Tibial nerve (tissue), 4 donors: ENCODE measurements around the gene EGFL6. TPM values are rescaled to one million over a fixed set of nuclear protein-coding genes. Genes with fewer than 3 reads are reported as not detected.

Experiments used
- DNase-seq, 2 donors: peaks; one replicate each; pipeline ENCODE4 v3.0.0-alpha.2; 2019; ENCODE audit warnings: low spot score in 2 of 2
- H3K27ac ChIP-seq, 4 donors: fragments of 200-600 bp; sonication (generic) in 3 of 4; one replicate each; pipeline ENCODE4 v1.5.1; 2017 to 2019; ENCODE audit warnings: mild to moderate bottlenecking in 1 of 4
- H3K27me3 ChIP-seq, 2 donors: fragments of 200-600 bp; sonication (generic) in 1 of 2; one replicate each; pipeline versions ENCODE4 v1.5.1 to v1.6.0; 2017 to 2019
- H3K36me3 ChIP-seq, 3 donors: fragments of 200-600 bp; sonication (generic); one replicate each; pipeline ENCODE4 v1.5.1; 2018 to 2019
- H3K4me1 ChIP-seq, 4 donors: fragments of 200-600 bp; sonication (generic) in 3 of 4; one replicate each; pipeline ENCODE4 v1.5.1; 2017 to 2019
- H3K4me3 ChIP-seq, 4 donors: fragments of 200-600 bp; sonication (generic) in 3 of 4; one replicate each; pipeline ENCODE4 v1.5.1; 2017 to 2019; ENCODE audit warnings: mild to moderate bottlenecking in 1 of 4, moderate library complexity in 1 of 4
- H3K9me3 ChIP-seq, 4 donors: fragments of 200-600 bp; sonication (generic) in 3 of 4; one replicate each; pipeline ENCODE4 v1.5.1; 2017 to 2019
- CTCF ChIP-seq, 5 experiments: fragments of 200-600 bp in 3 of 5; fragments of 450-650 bp in 2 of 5; sonication (generic) in 3 of 5; IDR thresholded peaks; one replicate each; pipeline ENCODE4 v1.5.1; 2016 to 2019; ENCODE audit warnings: antibody characterized with exemption in 5 of 5, mild to moderate bottlenecking in 3 of 5, moderate library complexity in 2 of 5
- EP300 ChIP-seq, 2 donors: sonication (generic); formaldehyde crosslinking; IDR thresholded peaks; one replicate each; pipeline ENCODE4 v1.6.1; 2017; ENCODE audit warnings: antibody characterized with exemption in 2 of 2, mild to moderate bottlenecking in 1 of 2
- POLR2A ChIP-seq, 2 donors: fragments of 450-650 bp; IDR thresholded peaks; one replicate each; pipeline ENCODE4 v1.6.1; 2017; ENCODE audit warnings: antibody characterized with exemption in 2 of 2, mild to moderate bottlenecking in 2 of 2, moderate library complexity in 2 of 2
- WGBS, 2 donors: methylation state at CpG; one replicate each; pipeline ENCODE4 v1.1.5; 2018; 5-methylcytosine and 5-hydroxymethylcytosine counted together
- total RNA-seq, 4 donors: library from RNA; depleted of rRNA; stranded (reverse); fragments of >200 nt; gene quantifications; one replicate each; pipeline ENCODE4 v1.1.0, GENCODE V29; 2016

EGFL6 gene
- total RNA-seq, 4 donors from 2014 or later = not detected

GRCh38 chrX:13547671-13548070, 21.7 kb upstream of the EGFL6 start:
- Histone ChIP-seq H3K9me3 (no peaks in the 10 kb centered on the region), H3K36me3 (no peaks in the 10 kb centered on the region), H3K27me3 (peaks cover 0 to 18% of the 10 kb centered on the region in 2 donors), H3K4me3 (no peak overlapping the region), H3K27ac (no peak overlapping the region), H3K4me1 (no peaks in the 10 kb centered on the region)
- TF ChIP-seq POLR2A (IDR thresholded peaks at IDR 0.05) (no peak), EP300 (IDR thresholded peaks at IDR 0.05) (no peak)
- no peak for DNase-seq

GRCh38 chrX:13550346-13550745, 19.1 kb upstream of the EGFL6 start:
- Histone ChIP-seq H3K4me1 (no peaks in the 10 kb centered on the region), H3K4me3 (no peak overlapping the region), H3K9me3 (no peaks in the 10 kb centered on the region), H3K36me3 (no peaks in the 10 kb centered on the region), H3K27me3 (peaks cover 0 to 18% of the 10 kb centered on the region in 2 donors), H3K27ac (no peak overlapping the region)
- no peak for DNase-seq
- TF ChIP-seq EP300 (IDR thresholded peaks at IDR 0.05) (no peak), CTCF (IDR thresholded peaks at IDR 0.05) (no peak), POLR2A (IDR thresholded peaks at IDR 0.05) (no peak)

GRCh38 chrX:13551610-13552009, 17.8 kb upstream of the EGFL6 start:
- H3K4me3 ChIP-seq = no peak overlapping the region
- no peaks in the 10 kb centered on the region for H3K9me3 ChIP-seq
- WGBS, 2 donors = 94 to 100% methylated on average over 3 of the region's 3 CpGs
- TF ChIP-seq POLR2A (IDR thresholded peaks at IDR 0.05) (no peak), CTCF (IDR thresholded peaks at IDR 0.05) (no peak), EP300 (IDR thresholded peaks at IDR 0.05) (no peak)
- no peaks in the 10 kb centered on the region for H3K36me3 ChIP-seq
- peaks cover 0 to 15% of the 10 kb centered on the region in 2 donors for H3K27me3 ChIP-seq
- no peak for DNase-seq
- no peaks in the 10 kb centered on the region for H3K4me1 ChIP-seq
- no peak overlapping the region for H3K27ac ChIP-seq

GRCh38 chrX:13552892-13553291, 16.5 kb upstream of the EGFL6 start:
- WGBS, 2 donors = 71 to 87% methylated on average over 1 of the region's 1 CpG
- H3K4me1 ChIP-seq = no peaks in the 10 kb centered on the region
- no peaks in the 10 kb centered on the region for H3K9me3 ChIP-seq
- H3K27me3 ChIP-seq = peaks cover 0 to 9% of the 10 kb centered on the region in 2 donors
- H3K27ac ChIP-seq = no peak overlapping the region
- TF ChIP-seq CTCF (IDR thresholded peaks at IDR 0.05) (no peak), POLR2A (IDR thresholded peaks at IDR 0.05) (no peak), EP300 (IDR thresholded peaks at IDR 0.05) (no peak)
- H3K36me3 ChIP-seq = no peaks in the 10 kb centered on the region
- no peak for DNase-seq
- no peak overlapping the region for H3K4me3 ChIP-seq

- DNase-seq = no peak
- H3K36me3 ChIP-seq = no peaks in the 10 kb centered on the region
- no peak overlapping the region for H3K27ac ChIP-seq
- WGBS, 2 donors = 38 to 49% methylated on average over 2 of the region's 2 CpGs
- TF ChIP-seq POLR2A (IDR thresholded peaks at IDR 0.05) (no peak), CTCF (IDR thresholded peaks at IDR 0.05) (no peak), EP300 (IDR thresholded peaks at IDR 0.05) (no peak)
- H3K9me3 ChIP-seq = no peaks in the 10 kb centered on the region
- peaks cover 0 to 10% (median 0%) of the 10 kb centered on the region in 4 donors for H3K4me1 ChIP-seq
- peaks cover 0 to 82% of the 10 kb centered on the region in 2 donors for H3K27me3 ChIP-seq
- no peak overlapping the region for H3K4me3 ChIP-seq
Measured at GRCh38 chrX:13565511-13565910, 3.9 kb upstream of the EGFL6 start.

GRCh38 chrX:13570261-13570605, 832 bp downstream of the EGFL6 start:
- TF ChIP-seq CTCF (IDR thresholded peaks at IDR 0.05) (no peak), POLR2A (IDR thresholded peaks at IDR 0.05) (no peak), EP300 (IDR thresholded peaks at IDR 0.05) (no peak)
- Histone ChIP-seq H3K27me3 (peaks cover 0 to 82% of the 10 kb centered on the region in 2 donors), H3K36me3 (no peaks in the 10 kb centered on the region), H3K4me3 (no peak overlapping the region), H3K9me3 (no peaks in the 10 kb centered on the region), H3K4me1 (peaks cover 0 to 10% (median 0%) of the 10 kb centered on the region in 4 donors), H3K27ac (no peak overlapping the region)
- DNase-seq = no peak
- 10 to 21% methylated on average over 9 of the region's 9 CpGs for WGBS, 2 donors
